Fibroblast of mammary gland (primary cell): ENCODE data around the gene PIEZO1.

Source experiments
- DNase-seq: peaks from one replicate; pipeline ENCODE4 v3.0.0-alpha.2; 2010; ENCODE audit warnings: low read depth
- H3K4me3 ChIP-seq: 2 replicates; pipeline ENCODE4 v1.5.1; 2011; ENCODE audit warnings: low read depth, mild to moderate bottlenecking, low read length, moderate library complexity; ENCODE audit not compliant: control insufficient read depth
- CTCF ChIP-seq: conservative IDR thresholded peaks from 2 replicates; pipeline ENCODE4 v1.5.1; 2011; ENCODE audit warnings: low read depth, low read length, inconsistent platforms; ENCODE audit not compliant: control insufficient read depth, insufficient read depth

Gene PIEZO1

GRCh38 chr16:88804173-88804551, 19.1 kb upstream of the PIEZO1 start:
- peak overlapping the region; percentile 62 for H3K4me3 ChIP-seq
- no peak for TF ChIP-seq CTCF
- no peak for DNase-seq

DNA sequence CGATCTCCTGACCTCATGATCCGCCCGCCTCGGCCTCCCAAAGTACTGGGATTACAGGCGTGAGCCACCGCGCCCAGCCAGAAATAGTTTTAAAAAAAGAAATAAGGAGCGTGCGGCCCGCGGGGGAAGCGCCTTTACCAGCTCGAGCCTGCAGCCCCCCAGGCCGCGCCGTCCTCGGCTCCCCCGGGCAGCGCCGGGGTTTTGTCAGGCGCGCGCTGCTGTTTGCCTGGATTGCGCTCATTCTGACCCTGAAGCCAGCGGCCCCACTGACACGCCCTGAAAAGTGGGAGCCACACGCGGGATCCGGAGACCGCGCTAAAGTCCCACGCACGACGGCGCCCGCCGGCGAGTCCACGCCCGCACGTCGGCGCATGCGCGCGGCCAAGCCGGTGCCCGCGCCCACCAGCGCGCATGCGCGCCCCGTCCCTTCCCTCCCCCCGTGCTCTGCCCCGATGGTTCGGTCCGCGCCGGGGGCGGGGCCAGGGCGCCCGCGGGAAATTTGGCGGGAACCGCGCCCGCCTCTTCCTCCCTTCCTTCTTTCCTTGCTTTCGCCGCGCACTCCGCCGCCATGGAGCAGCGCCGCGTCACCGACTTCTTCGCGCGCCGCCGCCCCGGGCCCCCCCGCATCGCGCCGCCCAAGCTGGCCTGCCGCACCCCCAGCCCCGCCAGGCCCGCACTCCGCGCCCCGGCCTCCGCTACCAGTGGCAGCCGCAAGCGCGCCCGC, 18.4 kb upstream of the PIEZO1 start, which contains the start of gene CDT1:
CDT1 (plus strand) TSS at position 526 of the 724 bp plus-strand sequence; CDS start at position 569, 43 bp downstream.
- peak; percentile 70 for DNase-seq
- H3K4me3 ChIP-seq, result peak within 1 kb of the TSS; percentile 62
- TF ChIP-seq CTCF, result no peak

- H3K4me3 ChIP-seq, result no peak overlapping the region
- no peak for DNase-seq
- no peak for TF ChIP-seq CTCF
Observed at GRCh38 chr16:88800277-88800592, 15.2 kb upstream of the PIEZO1 start.

DNA sequence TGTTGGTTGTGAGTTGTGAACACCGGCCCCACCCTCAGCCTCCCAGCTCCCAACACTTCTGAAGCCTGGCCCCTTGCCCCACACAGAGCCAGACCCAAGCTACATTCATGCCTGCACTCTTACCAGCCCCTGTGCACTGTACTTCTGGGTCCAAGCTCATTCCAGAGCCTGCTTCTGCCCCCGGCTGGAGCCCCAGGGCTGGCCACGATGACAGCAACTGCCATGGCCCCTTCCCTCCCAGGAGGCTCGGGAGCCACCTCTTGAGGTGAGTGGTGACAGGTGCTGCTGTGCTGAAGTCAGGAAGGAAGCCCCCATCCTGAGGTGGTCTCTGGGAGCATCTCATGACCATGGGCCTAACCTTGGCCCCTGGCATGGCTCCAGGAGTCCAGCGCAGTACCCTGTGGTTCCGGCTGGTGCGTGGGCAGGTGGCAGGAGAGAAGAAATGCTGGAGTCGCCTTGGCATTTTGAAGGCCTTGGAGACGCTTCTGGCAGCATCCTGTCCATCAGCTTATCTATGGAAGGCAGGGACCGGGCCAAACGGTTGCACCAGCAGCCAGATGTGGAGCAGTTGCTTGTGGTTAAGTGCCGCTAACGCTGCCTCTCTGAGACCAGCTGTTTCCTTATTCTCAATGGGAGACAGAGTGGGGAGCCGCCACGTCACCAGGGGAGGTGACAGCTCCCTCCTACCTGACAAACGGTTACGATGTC, 14.7 kb upstream of the PIEZO1 start:
- TF ChIP-seq CTCF, result no peak
- no peak for DNase-seq
- no peak overlapping the region for H3K4me3 ChIP-seq

- DNase-seq, result no peak
- no peak for TF ChIP-seq CTCF
- no peak overlapping the region for H3K4me3 ChIP-seq
Observed at GRCh38 chr16:88798772-88799455, 13.9 kb upstream of the PIEZO1 start.

GRCh38 chr16:88798073-88798472, 13.1 kb upstream of the PIEZO1 start:
- no peak overlapping the region for H3K4me3 ChIP-seq
- TF ChIP-seq CTCF, result no peak

More at GRCh38 chr16:88798073-88798472, 13.1 kb upstream of the PIEZO1 start:
- no peak for DNase-seq
